GM18873 (cell line): ENCODE measurements around the gene NOP16.

ENCODE experiments used
- ATAC-seq: cut with Tn5 transposase; IDR thresholded peaks from one replicate; pipeline ENCODE4 v1.9.1; 2021; ENCODE audit warnings: mild to moderate bottlenecking, moderate library complexity, moderate number of reproducible peaks; ENCODE audit not compliant: unreplicated experiment, low FRiP score

Gene NOP16

GRCh38 chr5:176388444-176389134, at the start of gene NOP16, which contains the start of gene HIGD2A:
Gene NOP16, minus strand, starts transcription at chr5:176388598. Its CDS starts 59 bp downstream, at chr5:176388539.
Gene HIGD2A, plus strand, starts transcription at chr5:176388751. Its CDS starts 69 bp downstream, at chr5:176388820.
- ATAC-seq, result peak; percentile 78

- no peak for ATAC-seq
Measured at GRCh38 chr5:176436656-176437055, 48.3 kb upstream of the NOP16 start.

- no peak for ATAC-seq
Measured at GRCh38 chr5:176432707-176433106, 44.3 kb upstream of the NOP16 start.

- no peak for ATAC-seq
Measured at GRCh38 chr5:176429972-176430371, 41.6 kb upstream of the NOP16 start.

GRCh38 chr5:176427971-176428370, 39.6 kb upstream of the NOP16 start:
- ATAC-seq, result no peak

- ATAC-seq, result no peak
Measured at GRCh38 chr5:176426876-176427275, 38.5 kb upstream of the NOP16 start.

GRCh38 chr5:176425791-176426190, 37.4 kb upstream of the NOP16 start:
- ATAC-seq, result no peak

GRCh38 chr5:176425138-176425537, 36.7 kb upstream of the NOP16 start:
- no peak for ATAC-seq

- ATAC-seq, result no peak
Measured at GRCh38 chr5:176424181-176424580, 35.8 kb upstream of the NOP16 start.

GRCh38 chr5:176420972-176421544, 32.7 kb upstream of the NOP16 start:
- ATAC-seq, result no peak

- no peak for ATAC-seq
Measured at GRCh38 chr5:176420086-176420485, 31.7 kb upstream of the NOP16 start.

- no peak for ATAC-seq
Measured at GRCh38 chr5:176418251-176418650, 29.9 kb upstream of the NOP16 start.

- no peak for ATAC-seq
Measured at GRCh38 chr5:176416965-176417364, 28.6 kb upstream of the NOP16 start.

GRCh38 chr5:176415952-176416924, 27.8 kb upstream of the NOP16 start, which contains the start of gene CLTB:
Gene CLTB, minus strand, starts transcription at chr5:176416539. Its CDS starts 176 bp downstream, at chr5:176416363.
- peak; percentile 64 for ATAC-seq

- no peak for ATAC-seq
Measured at GRCh38 chr5:176415240-176415951, 27.0 kb upstream of the NOP16 start.

- no peak for ATAC-seq
Measured at GRCh38 chr5:176414704-176415103, 26.3 kb upstream of the NOP16 start.

GRCh38 chr5:176413709-176414191, 25.4 kb upstream of the NOP16 start:
- no peak for ATAC-seq

GRCh38 chr5:176413255-176413565, 24.8 kb upstream of the NOP16 start:
- no peak for ATAC-seq

GRCh38 chr5:176412517-176413254, 24.3 kb upstream of the NOP16 start:
- ATAC-seq, result no peak
